GM21360 (cell line): ENCODE results near the gene APMAP.
"Not testable (repeated sequence)": the region's sequence is repeated elsewhere in the genome, so short reads cannot be mapped to it uniquely, and the experiment has no call there.

Experiments
- ATAC-seq: cut with Tn5 transposase; IDR thresholded peaks from one replicate; pipeline ENCODE4 v1.9.1; 2021; ENCODE audit warnings: mild to moderate bottlenecking, moderate library complexity; ENCODE audit not compliant: unreplicated experiment

Gene APMAP

GRCh38 chr20:24936526-24937407 is 55.8 kb downstream of the APMAP start:
- ATAC-seq, result no peak

- ATAC-seq, result no peak
Measured at GRCh38 chr20:24935766-24936525, 56.6 kb downstream of the APMAP start.

- no peak for ATAC-seq
Measured at GRCh38 chr20:24935140-24935539, 57.4 kb downstream of the APMAP start.

DNA sequence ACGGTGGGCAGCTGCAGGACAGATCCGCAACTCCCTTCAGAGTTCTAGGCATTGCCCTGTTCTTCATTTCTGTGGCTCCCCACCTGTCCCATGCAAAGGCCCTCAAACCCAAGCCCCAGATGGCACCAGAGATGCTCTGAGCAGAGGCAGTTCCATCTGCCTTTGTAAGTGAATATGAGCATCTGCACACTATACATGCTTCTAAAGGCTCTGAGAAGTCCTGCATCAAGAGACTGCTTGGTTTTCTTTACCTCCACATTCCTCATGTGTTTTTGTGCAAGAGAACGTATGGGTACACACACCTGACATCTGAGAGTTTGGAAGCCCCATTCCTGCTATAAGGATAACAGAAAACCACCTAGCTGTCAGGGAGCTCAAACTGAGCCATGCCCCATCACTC is 57.8 kb downstream of the APMAP start:
- ATAC-seq, result no peak

GRCh38 chr20:24934101-24934661 is 58.4 kb downstream of the APMAP start:
- ATAC-seq, result no peak

DNA sequence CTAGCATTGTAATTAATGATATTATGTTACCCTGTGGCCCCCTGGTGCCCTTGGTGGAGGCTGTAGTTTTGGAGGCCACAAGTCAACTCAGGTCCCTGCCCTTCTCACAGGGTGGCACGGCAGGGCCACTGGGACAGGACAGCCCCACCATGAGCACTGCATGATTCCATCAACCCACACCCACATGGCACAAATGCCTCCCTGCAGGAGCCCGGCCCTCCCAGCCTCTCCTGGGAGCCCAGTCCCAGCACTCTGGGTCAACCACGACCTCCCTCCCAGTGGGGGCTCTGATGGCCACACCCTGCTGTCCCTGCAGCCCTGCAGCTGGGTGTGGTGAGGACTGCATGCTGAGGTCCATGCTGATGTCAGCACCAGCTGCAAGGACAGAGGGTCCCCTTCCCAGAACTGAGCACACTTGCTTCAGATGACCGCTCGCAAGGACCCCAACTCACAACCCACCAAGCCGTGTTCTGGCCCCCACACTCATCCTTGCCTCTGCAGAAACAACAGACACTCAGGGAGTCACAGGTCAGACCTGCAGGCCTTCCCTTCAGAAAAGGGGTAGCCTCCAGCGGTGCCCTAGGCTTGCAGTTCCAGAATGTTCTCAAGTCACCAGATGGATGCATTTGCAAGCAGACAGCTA is 59.2 kb downstream of the APMAP start:
- ATAC-seq, result no peak

DNA sequence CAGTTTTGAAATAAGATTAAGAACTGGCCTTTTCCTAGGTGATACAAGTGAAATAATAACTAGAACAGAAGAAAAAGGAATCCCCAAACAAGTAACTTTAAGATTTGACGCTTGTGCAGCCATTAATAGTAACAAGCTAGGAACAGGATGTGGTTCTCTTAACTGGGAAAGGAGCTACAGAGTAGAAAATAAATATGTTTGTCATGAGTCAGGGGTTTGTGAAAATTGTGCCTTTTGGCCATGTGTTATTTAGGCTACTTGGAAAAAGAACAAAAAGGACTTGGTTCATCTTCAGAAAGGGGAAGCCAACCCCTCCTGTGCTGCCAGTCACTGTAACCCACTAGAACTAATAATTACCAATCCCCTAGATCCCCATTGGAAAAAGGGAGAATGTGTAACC is 60.7 kb downstream of the APMAP start:
- ATAC-seq, result not testable (repeated sequence)

GRCh38 chr20:24930724-24931688 is 61.5 kb downstream of the APMAP start:
- not testable (repeated sequence) for ATAC-seq

GRCh38 chr20:24929867-24930723 is 62.5 kb downstream of the APMAP start:
- not testable (repeated sequence) for ATAC-seq

DNA sequence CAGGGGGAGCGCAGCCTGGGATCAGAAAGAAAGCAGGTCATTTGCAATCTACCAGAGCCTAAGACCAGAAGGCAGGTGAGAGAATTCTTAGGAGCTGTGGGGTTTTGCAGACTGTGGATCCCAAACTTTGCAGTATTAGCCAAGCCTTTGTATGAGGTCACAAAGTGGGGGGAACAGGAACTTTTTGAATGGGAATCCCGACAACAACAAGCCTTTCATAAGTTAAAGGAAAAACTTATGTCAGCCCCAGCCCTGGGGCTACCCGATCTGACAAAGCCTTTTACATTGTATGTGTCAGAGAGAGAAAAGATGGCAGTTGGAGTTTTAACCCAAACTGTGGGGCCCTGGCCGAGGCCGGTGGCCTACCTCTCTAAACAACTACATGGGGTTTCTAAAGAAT is 63.3 kb downstream of the APMAP start:
- not testable (repeated sequence) for ATAC-seq

GRCh38 chr20:24920706-24921105 is 71.8 kb downstream of the APMAP start:
- not testable (repeated sequence) for ATAC-seq

DNA sequence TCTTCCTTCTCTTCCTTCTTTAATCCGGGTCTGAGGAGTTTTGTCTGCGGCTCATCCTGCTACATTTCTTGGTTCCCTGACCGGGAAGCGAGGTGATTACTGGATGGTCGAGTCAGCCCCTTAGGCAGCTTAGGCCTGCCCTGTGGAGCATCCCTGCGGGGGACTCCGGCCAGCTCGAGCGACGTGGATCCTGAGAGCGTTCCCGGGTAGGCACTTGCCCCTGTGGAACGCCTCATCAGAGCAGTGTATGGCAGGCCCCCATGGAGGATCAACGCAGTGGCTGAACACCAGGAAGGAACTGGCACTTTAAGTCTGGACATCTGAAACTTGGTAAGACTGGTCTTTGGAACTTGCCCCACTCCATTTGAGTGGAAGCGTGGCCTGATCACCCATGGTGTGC is 72.9 kb downstream of the APMAP start:
- ATAC-seq, result not testable (repeated sequence)

GRCh38 chr20:24918579-24919566 is 73.7 kb downstream of the APMAP start:
- no peak for ATAC-seq

DNA sequence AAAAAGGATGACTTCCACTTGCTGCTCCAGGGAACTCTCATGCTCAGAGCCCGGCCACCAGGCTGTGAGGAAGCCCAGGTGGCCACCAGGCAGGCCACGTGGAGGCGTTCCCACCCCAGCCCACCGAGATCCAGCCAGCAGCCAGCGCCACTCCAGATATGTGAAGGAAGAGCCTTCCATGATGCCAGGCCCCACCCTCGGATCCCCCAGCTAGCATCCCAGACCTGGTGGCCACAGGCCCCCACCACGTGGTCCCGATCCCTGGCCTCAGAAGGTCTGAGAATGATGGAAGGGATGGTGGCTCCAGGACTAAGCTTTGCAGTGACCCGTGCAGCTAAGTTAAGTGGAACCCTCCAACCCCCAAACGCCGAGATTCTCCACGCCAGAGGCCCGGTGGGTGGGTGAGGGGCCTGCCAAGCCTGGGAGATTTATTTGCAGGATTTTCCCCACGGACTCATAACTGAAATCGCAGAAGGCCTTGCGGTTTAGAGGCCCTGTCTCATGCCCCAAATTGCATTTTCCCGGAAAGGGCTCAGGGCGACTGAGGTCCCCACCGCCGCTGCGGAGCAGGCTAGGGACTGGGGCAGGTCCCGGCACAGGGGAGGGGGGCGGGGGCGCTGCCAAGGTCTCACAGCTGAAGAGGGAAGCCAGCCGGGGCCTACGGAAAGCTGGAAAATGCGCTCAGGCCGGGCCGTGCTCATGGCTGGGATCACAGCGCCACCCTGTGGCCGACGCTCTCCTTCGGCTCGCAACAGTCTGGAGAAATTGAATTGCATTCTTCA is 74.6 kb downstream of the APMAP start:
- no peak for ATAC-seq

DNA sequence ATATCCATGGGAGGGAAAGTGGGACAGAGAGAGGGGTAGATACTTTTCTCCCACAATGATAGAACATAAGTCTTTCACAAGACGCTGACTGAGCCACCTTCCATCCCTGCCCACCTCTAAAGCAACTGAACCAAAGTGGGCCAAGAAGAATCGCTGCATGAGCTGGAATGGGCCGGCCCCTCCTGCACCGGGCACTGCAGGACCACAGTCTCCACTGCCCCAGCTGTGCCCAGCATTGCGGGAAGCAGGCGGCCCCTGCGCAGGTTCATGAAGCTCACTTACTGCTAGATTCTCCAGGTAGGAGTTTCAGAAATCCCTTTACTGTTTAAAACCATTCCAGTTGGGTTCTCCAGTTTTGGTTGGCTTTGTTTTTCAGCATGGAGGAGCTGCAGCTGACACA is 75.5 kb downstream of the APMAP start:
- ATAC-seq, result no peak

- no peak for ATAC-seq
Measured at GRCh38 chr20:24916412-24916811, 76.1 kb downstream of the APMAP start.

GRCh38 chr20:24915892-24916291 is 76.7 kb downstream of the APMAP start:
- ATAC-seq, result no peak
